Measurements from ENCODE around the gene AFG1L.

AFG1L gene

GRCh38 chr6:108441141-108441540, 146.3 kb downstream of the AFG1L start:
- no peak for DNase-seq
- H3K4me1 ChIP-seq (ENCODE audit: insufficient read depth, low read length), result peaks cover 12% of the 10 kb centered on the region; the same call in 1 of the 2 replicates
- H4K20me1 ChIP-seq (ENCODE audit: insufficient read depth, low read length), result no peaks in the 10 kb centered on the region
- no peaks in the 10 kb centered on the region for H3K36me3 ChIP-seq (ENCODE audit: insufficient read depth, low read length)
- H3K4me3 ChIP-seq (ENCODE audit: low read depth in 1 of 2, low read length in 2 of 2), result no peak overlapping the region
- no peak overlapping the region for H3K27ac ChIP-seq (ENCODE audit: low read length)
- H3K9ac ChIP-seq (ENCODE audit: low read depth, low read length), result no peak overlapping the region
- no peak overlapping the region for H2AFZ ChIP-seq (ENCODE audit: low read depth, low read length)
- no peaks in the 10 kb centered on the region for H3K9me3 ChIP-seq (ENCODE audit: insufficient read depth, low read length, severe bottlenecking)
- no peaks in the 10 kb centered on the region for H3K79me2 ChIP-seq (ENCODE audit: insufficient read depth, low read length)
- TF ChIP-seq EZH2 (IDR thresholded peaks at IDR 0.05; ENCODE audit: borderline replicate concordance, low read depth, low read length, severe bottlenecking), result no peak
- TF ChIP-seq CTCF (IDR thresholded peaks at IDR 0.05; ENCODE audit: borderline replicate concordance, extremely low read depth, low read length, poor library complexity, severe bottlenecking), result no peak
- H3K27me3 ChIP-seq (ENCODE audit: insufficient read depth, low read length, poor library complexity), result no peaks in the 10 kb centered on the region
- no peak overlapping the region for H3K4me2 ChIP-seq (ENCODE audit: insufficient read depth, low read length)
- no peak for ATAC-seq (ENCODE audit: insufficient read depth, low read depth)

DNA sequence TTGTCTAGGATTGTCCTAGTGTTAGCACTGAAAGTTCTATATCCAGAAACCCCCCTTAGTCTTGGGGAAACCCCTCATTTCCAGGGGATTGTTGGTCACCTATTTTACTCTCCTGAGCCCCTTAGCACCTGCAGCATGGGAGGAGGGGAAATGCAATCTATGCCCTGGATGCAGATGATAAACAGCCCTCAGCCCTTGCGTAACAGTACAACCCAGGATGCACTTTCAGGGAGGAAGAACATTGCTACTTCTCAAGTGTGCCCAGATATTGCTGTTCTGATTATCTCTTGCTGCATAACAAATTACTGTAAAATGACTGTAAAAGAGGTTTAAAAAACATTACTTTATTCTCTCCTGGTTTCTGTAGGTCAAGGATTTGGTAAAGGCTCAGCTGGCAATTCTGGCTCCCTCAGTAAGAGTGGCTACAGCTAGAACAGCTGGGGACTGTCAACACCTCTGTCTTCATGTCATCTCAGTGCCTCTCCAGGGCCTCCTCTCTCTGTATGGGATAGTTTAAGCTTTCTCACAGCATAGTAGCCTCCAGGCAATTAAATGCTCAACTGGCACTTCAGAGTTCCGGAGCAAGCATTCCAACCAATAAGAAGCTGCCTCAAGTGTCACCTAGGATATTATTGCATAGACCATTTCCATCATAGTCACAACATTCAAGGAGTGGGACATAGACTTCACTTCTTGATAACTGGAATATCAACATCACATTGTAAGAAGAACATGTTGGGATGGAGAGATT, 148.1 kb downstream of the AFG1L start:
- H3K9ac ChIP-seq (ENCODE audit: low read depth, low read length), result no peak overlapping the region
- H3K9me3 ChIP-seq (ENCODE audit: insufficient read depth, low read length, severe bottlenecking), result no peaks in the 10 kb centered on the region
- no peaks in the 10 kb centered on the region for H3K27me3 ChIP-seq (ENCODE audit: insufficient read depth, low read length, poor library complexity)
- no peak overlapping the region for H3K4me2 ChIP-seq (ENCODE audit: insufficient read depth, low read length)
- H3K36me3 ChIP-seq (ENCODE audit: insufficient read depth, low read length), result no peaks in the 10 kb centered on the region
- no peak for TF ChIP-seq CTCF (IDR thresholded peaks at IDR 0.05; ENCODE audit: borderline replicate concordance, extremely low read depth, low read length, poor library complexity, severe bottlenecking)
- no peak for ATAC-seq (ENCODE audit: insufficient read depth, low read depth)
- no peak overlapping the region for H3K27ac ChIP-seq (ENCODE audit: low read length)
- H3K4me1 ChIP-seq (ENCODE audit: insufficient read depth, low read length), result peaks cover 13% of the 10 kb centered on the region; the same call in 1 of the 2 replicates
- no peak overlapping the region for H2AFZ ChIP-seq (ENCODE audit: low read depth, low read length)
- no peak overlapping the region for H3K4me3 ChIP-seq (ENCODE audit: low read depth in 1 of 2, low read length in 2 of 2)
- DNase-seq, result no peak
- no peaks in the 10 kb centered on the region for H4K20me1 ChIP-seq (ENCODE audit: insufficient read depth, low read length)
- H3K79me2 ChIP-seq (ENCODE audit: insufficient read depth, low read length), result no peaks in the 10 kb centered on the region

- Histone ChIP-seq H3K4me2 (ENCODE audit: insufficient read depth, low read length) (no peak overlapping the region), H3K9ac (ENCODE audit: low read depth, low read length) (no peak overlapping the region), H3K27ac (ENCODE audit: low read length) (no peak overlapping the region), H3K4me1 (ENCODE audit: insufficient read depth, low read length) (peaks cover 13% of the 10 kb centered on the region; the same call in 1 of the 2 replicates), H3K79me2 (ENCODE audit: insufficient read depth, low read length) (no peaks in the 10 kb centered on the region), H3K9me3 (ENCODE audit: insufficient read depth, low read length, severe bottlenecking) (no peaks in the 10 kb centered on the region), H4K20me1 (ENCODE audit: insufficient read depth, low read length) (no peaks in the 10 kb centered on the region), H2AFZ (ENCODE audit: low read depth, low read length) (no peak overlapping the region), H3K4me3 (ENCODE audit: low read depth in 1 of 2, low read length in 2 of 2) (no peak overlapping the region), H3K27me3 (ENCODE audit: insufficient read depth, low read length, poor library complexity) (no peaks in the 10 kb centered on the region), H3K36me3 (ENCODE audit: insufficient read depth, low read length) (no peaks in the 10 kb centered on the region)
- DNase-seq (no peak), ATAC-seq (ENCODE audit: insufficient read depth, low read depth) (no peak)
- no peak for TF ChIP-seq EZH2 (IDR thresholded peaks at IDR 0.05; ENCODE audit: borderline replicate concordance, low read depth, low read length, severe bottlenecking)
- TF ChIP-seq CTCF (IDR thresholded peaks at IDR 0.05; ENCODE audit: borderline replicate concordance, extremely low read depth, low read length, poor library complexity, severe bottlenecking), result no peak
Measured at GRCh38 chr6:108446629-108447150, 151.8 kb downstream of the AFG1L start.
